Left lung (tissue), 10 donors: ENCODE results near the gene ZNF581. TPM values are rescaled to one million over a fixed set of nuclear protein-coding genes. Genes with fewer than 3 reads are reported as not detected.

Experiments
- ATAC-seq: fragments of 200-7000 bp; cut with Tn5 transposase; one replicate; pipeline ENCODE4 v1.9.1; 2020; ENCODE audit warnings: moderate library complexity
- DNase-seq, 4 donors: peaks; one replicate each; pipeline ENCODE4 v3.0.0-alpha.2; 2013 to 2020
- H3K27ac ChIP-seq, 2 donors: fragments of 200-600 bp; sonication (generic) in 1 of 2; one replicate each; pipeline versions ENCODE4 v1.5.0 to v1.8.0; 2020 to 2021
- H3K27me3 ChIP-seq, 2 donors: fragments of 200-600 bp; sonication (generic) in 1 of 2; one replicate each; pipeline versions ENCODE4 v1.5.0 to v1.8.0; 2020 to 2021
- H3K36me3 ChIP-seq, 2 donors: fragments of 200-600 bp; sonication (generic) in 1 of 2; one replicate each; pipeline versions ENCODE4 v1.5.0 to v1.8.0; 2020 to 2021
- H3K4me1 ChIP-seq, 2 donors: fragments of 200-600 bp; one replicate each; pipeline ENCODE4 v1.8.0; 2021
- H3K4me3 ChIP-seq, 2 donors: fragments of 200-600 bp; sonication (generic) in 1 of 2; one replicate each; pipeline versions ENCODE4 v1.5.0 to v1.8.0; 2020 to 2021; ENCODE audit warnings: mild to moderate bottlenecking in 1 of 2
- H3K9me3 ChIP-seq, 2 donors: fragments of 200-600 bp; sonication (generic) in 1 of 2; one replicate each; pipeline versions ENCODE4 v1.5.0 to v1.8.0; 2020 to 2021
- CTCF ChIP-seq, 2 donors: fragments of 200-600 bp; sonication (generic) in 1 of 2; IDR thresholded peaks; one replicate each; pipeline versions ENCODE4 v1.5.0 to v1.8.0; 2021; ENCODE audit warnings: antibody characterized with exemption in 2 of 2
- intact Hi-C, 2 donors: fragments of 100-400 bp; cut with DNase I; formaldehyde crosslinking; loops; one replicate each; pipeline versions ENCODE4 v1.11.2 to v1.14.2; 2022
- polyA plus RNA-seq, 6 donors: library from polyadenylated mRNA; unstranded; fragments of 120-200 nt; gene quantifications; one replicate each; pipeline ENCODE4 v1.2.1, GENCODE V29; 2013; ENCODE audit not compliant: insufficient read length in 6 of 6
- total RNA-seq, 2 donors: library from RNA; stranded (reverse); fragmentation: NEBNext Ultra II Directional; extraction: Animal tissue kit (Norgen Biotek cat#: 25700); gene quantifications; one replicate each; pipeline ENCODE4 v1.2.1, GENCODE V29; 2021
- donor health status: DM: no; HTN: yes; CAD: no.
- donor health status: DM: no; HTN: no; CAD: no.

Gene ZNF581
- total and polyA plus RNA-seq, 8 donors: 14.5 to 32.3 (median 27.2) TPM

DNA sequence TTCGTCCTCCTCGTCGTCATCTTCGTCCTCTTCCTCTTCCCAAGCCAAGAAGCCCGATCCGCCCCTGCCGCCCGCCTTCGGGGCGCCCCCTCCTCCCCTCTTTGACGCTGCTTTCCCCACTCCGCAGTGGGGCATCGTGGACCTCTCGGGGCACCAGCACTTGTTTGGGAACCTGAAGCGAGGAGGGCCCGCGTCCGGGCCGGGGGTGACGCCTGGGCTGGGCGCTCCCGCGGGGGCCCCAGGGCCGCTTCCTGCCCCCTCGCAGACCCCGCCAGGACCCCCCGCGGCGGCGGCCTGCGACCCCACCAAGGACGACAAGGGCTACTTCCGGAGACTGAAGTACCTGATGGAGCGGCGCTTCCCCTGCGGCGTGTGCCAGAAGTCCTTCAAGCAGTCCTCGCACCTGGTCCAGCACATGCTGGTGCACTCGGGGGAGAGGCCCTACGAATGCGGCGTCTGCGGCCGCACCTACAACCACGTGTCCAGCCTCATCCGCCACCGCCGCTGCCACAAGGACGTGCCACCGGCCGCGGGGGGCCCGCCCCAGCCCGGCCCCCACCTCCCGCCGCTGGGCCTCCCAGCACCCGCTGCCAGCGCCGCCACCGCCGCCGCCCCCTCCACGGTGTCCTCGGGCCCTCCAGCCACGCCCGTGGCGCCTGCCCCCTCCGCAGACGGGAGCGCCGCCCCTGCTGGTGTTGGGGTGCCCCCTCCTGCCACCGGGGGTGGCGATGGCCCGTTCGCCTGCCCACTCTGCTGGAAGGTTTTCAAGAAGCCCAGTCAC is 29.3 kb upstream of the ZNF581 start:
- Histone ChIP-seq H3K9me3 (no peaks in the 10 kb centered on the region), H3K4me3 (no peak overlapping the region), H3K27me3 (no peaks in the 10 kb centered on the region), H3K36me3 (peaks cover 0 to 64% of the 10 kb centered on the region in 2 donors), H3K4me1 (peaks cover under 1 to 38% of the 10 kb centered on the region in 2 donors), H3K27ac (no peak overlapping the region)
- no peak for TF ChIP-seq CTCF (IDR thresholded peaks at IDR 0.05)
- ATAC-seq: no peak
- intact Hi-C loops: no loop called here
- DNase-seq: no peak

DNA sequence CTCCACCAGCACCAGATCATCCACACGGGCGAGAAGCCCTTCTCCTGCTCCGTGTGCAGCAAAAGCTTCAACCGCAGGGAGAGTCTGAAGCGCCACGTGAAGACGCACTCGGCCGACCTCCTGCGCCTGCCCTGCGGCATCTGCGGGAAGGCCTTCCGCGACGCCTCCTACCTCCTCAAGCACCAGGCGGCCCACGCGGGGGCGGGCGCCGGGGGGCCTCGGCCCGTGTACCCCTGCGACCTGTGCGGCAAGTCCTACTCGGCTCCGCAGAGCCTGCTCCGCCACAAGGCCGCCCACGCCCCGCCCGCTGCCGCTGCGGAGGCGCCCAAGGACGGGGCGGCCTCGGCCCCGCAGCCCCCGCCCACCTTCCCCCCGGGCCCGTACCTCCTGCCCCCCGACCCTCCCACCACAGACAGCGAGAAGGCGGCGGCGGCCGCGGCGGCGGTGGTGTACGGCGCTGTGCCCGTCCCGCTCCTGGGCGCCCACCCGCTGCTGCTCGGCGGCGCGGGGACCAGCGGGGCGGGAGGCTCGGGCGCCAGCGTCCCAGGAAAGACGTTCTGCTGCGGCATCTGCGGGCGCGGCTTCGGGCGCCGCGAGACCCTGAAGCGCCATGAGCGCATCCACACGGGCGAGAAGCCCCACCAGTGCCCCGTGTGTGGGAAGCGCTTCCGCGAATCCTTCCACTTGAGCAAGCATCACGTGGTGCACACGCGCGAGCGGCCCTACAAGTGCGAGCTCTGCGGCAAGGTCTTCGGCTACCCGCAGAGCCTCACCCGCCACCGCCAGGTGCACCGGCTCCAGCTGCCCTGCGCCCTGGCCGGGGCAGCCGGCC is 28.5 kb upstream of the ZNF581 start:
- no peaks in the 10 kb centered on the region for H3K9me3 ChIP-seq
- H3K4me3 ChIP-seq: no peak overlapping the region
- intact Hi-C loops: no loop called here
- H3K36me3 ChIP-seq: peaks cover 0 to 57% of the 10 kb centered on the region in 2 donors
- H3K4me1 ChIP-seq: peaks cover 8 to 41% of the 10 kb centered on the region in 2 donors
- H3K27ac ChIP-seq: no peak overlapping the region
- H3K27me3 ChIP-seq: no peaks in the 10 kb centered on the region
- no peak for TF ChIP-seq CTCF (IDR thresholded peaks at IDR 0.05)
- ATAC-seq (no peak), DNase-seq (no peak)

DNA sequence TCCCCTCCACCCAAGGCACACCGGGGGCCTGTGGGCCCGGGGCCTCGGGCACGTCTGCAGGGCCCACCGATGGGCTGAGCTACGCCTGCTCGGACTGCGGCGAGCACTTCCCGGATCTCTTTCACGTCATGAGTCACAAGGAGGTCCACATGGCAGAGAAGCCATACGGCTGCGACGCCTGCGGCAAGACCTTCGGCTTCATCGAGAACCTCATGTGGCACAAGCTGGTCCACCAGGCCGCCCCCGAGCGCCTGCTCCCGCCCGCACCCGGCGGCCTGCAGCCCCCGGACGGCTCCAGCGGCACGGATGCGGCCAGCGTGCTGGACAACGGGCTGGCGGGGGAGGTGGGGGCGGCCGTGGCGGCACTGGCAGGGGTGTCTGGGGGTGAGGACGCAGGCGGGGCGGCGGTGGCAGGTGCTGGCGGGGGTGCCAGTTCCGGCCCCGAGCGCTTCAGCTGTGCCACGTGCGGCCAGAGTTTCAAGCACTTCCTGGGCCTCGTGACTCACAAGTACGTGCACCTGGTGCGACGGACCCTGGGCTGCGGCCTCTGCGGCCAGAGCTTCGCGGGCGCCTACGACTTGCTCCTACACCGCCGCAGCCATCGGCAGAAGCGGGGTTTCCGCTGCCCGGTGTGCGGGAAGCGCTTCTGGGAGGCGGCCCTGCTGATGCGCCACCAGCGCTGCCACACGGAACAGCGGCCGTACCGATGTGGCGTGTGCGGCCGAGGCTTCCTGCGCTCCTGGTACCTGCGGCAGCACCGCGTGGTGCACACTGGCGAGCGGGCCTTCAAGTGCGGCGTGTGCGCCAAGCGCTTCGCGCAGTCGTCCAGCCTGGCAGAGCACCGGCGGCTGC is 27.7 kb upstream of the ZNF581 start:
- Histone ChIP-seq H3K4me1 (peaks cover 8 to 49% of the 10 kb centered on the region in 2 donors), H3K4me3 (no peak overlapping the region), H3K27ac (no peak overlapping the region), H3K27me3 (no peaks in the 10 kb centered on the region), H3K36me3 (peaks cover 0 to 48% of the 10 kb centered on the region in 2 donors), H3K9me3 (no peaks in the 10 kb centered on the region)
- no peak for ATAC-seq
- no peak for TF ChIP-seq CTCF (IDR thresholded peaks at IDR 0.05)
- intact Hi-C loops: no loop called here
- no peak for DNase-seq

DNA sequence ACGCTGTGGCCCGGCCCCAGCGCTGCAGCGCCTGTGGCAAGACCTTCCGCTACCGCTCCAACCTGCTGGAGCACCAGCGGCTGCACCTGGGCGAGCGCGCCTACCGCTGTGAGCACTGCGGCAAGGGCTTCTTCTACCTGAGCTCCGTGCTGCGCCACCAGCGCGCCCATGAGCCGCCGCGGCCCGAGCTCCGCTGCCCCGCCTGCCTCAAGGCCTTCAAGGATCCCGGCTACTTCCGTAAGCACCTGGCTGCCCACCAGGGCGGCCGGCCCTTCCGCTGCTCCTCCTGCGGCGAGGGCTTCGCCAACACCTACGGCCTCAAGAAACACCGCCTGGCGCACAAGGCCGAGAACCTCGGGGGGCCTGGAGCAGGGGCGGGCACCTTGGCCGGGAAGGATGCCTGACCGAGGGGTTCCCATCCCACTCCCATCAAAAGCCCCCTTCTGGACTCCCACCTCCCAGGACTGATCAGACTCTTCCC is 27.0 kb upstream of the ZNF581 start:
- ATAC-seq (no peak), DNase-seq (no peak)
- no peak for TF ChIP-seq CTCF (IDR thresholded peaks at IDR 0.05)
- no peak overlapping the region for H3K4me3 ChIP-seq
- peaks cover 0 to 47% of the 10 kb centered on the region in 2 donors for H3K36me3 ChIP-seq
- H3K9me3 ChIP-seq: no peaks in the 10 kb centered on the region
- no peak overlapping the region for H3K27ac ChIP-seq
- intact Hi-C loops: no loop called here
- peaks cover 8 to 49% of the 10 kb centered on the region in 2 donors for H3K4me1 ChIP-seq
- no peaks in the 10 kb centered on the region for H3K27me3 ChIP-seq
